Measurements from ENCODE around the gene PRR36. TPM values are rescaled to one million over a fixed set of nuclear protein-coding genes. Genes with fewer than 3 reads are reported as not detected.
"Not testable (repeated sequence)": the region's sequence is repeated elsewhere in the genome, so short reads cannot be mapped to it uniquely, and the experiment has no call there.

The PRR36 gene
- total RNA-seq, 2 experiments from 2014 or later, result 0.06 to 0.17 TPM

DNA sequence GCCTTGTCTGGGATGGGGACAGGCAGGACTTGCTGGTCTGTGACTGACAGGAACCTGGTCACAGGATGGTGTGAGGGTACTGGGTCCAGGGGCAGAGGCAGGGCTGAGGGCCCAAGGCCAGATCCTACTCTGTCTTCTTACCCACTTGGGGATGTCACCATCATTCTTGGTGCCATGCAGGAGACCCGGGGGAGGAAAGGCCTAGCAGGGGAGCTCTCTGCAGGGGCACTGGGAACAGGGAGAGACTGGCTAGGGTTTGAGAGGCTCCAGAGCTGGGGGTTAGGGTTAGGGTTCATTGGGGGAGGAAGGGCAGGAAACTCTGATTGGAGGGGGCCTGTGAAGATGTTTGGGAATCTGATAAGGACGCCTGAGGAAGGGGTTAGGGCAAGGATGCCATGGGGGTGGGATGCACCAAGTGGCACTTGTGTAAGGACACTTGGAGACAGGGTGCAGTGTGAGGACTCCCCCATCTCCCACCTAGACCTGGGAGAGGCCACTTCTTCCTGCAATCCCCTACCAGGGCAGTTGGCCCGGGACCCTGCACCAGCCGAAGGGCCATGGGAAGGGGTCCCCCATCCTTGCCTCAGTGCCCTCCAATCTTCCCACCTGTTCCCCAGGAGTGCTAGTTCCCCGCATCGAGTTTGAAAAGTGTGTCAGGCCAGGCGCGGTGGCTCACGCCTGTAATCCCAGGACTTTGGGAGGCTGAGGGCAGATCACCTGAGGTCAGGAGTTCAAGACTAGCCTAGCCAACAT is 6.9 kb downstream of the PRR36 start:
- ChIA-PET POLR2A (no interaction called here), CTCF (no interaction called here)

DNA sequence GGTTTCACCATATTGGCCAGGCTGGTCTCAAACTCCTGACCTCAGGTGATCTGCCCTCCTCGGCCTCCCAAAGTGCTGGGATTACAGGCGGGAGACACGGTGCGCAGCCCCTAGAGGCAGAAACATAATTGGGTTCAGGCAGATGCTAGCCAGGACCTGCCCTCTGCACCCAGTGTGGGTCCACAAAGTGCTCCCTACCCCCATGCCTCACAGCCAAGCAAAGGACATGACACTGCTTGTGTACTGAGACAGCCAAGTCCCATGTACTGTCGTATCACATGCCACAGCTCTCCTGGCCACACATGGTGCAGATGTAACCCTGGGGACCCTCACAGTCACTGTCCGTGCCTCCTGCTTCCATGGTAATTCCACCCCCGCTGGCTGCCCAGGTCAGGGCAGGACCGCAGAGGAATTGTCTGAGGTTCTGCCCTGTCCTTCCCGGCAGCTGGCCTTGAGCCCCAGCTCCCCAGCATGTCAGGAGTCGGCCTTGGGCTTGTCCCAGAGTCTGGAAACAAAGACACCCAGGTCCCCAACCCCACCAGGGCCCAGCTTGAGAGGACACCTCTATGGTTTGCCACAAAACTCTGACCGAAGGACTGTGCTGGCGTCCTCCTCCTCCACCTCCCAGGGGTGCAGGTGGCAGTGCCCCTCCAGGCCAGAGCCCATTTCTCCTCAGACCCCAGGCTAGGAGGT is 7.6 kb downstream of the PRR36 start:
- ChIA-PET POLR2A (no interaction called here), CTCF (no interaction called here)

DNA sequence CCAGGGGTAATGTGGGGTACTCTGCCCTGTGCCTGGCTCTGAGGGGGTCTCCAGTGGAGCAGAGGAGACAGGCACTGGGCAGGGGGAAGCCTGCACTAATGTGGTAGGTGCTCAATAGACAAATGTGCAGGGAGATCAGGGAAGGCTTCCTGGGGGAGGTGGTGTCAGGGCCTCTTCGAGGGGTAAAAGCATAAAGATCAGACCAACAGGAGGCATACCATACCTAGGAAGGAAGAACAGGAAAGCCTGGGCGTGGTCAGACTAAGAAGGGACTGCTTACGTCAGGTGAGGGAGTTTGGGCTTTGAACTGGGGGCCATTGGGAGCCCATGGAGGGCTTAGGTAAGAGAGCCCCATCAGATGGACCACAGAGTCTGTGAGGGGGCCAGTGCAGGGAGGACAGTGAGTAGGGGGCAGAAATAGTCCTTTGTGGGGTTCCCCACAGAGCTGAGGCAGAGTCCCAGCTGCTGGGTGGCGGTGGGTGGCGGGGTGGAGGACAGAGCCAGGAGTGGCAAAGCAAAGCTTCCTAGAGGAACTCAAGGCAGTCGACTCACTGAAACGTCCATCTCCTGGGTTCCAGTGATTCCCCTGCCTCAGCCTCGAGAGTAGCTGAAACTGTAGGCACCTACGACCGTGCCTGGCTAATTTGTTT is 8.8 kb downstream of the PRR36 start:
- POLR2A ChIA-PET, result no interaction called here
- CTCF ChIA-PET, result no interaction called here

DNA sequence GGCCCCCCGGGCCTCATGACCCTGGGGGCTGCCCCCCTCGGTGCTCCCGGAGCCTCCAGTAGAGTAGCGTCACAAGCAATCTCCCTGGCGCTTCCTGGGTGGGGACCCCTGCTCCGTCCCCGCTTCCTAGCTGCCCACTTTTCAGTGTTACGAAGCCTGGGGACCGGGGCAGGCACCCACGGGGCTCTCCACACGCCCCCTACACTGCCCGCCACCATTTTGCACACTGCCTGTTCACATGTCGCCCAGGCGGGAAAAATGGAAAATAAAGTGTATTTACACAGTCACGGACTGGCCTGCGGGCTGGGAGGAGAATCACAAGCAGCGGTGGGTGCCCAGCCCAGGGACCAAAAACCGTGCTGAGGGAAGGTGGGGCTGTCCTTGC is 9.5 kb downstream of the PRR36 start:
- POLR2A ChIA-PET, result no interaction called here

DNA sequence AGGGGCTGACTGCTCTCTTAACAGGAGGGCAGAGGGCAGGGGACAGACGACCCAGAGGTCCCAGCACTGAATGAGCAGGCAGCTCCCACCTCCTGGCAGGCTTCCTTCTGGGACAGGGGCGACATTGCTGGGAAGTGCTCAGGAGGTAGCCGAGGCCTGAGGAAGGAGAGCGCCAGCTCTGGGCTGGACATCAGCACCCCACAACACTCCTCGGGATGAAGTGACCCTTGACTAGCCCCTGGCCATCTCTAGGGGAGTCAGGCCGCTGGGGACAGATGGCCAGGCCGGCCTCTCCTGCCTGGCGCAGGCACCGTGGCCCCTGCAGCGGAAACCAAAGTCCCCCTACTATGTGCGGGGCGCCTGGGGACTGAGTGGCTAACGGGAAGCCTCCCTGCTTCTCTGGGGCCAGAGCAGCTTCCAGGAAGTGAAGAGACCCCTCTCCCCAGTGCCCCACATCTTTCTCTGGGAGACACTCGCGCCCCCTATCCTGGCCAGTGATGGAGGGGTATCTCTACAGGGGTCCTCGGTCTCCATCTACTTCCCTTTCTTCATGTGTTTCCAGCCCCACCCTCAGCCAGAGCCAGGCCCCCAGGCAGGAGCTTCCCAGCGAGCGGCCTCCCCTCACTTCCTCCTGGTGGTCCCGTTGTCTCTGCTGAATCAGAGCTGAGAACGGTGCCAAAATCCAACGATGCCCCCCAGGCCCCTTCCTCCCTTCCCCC is 10.1 kb downstream of the PRR36 start:
- CTCF ChIA-PET, result interaction anchor here (1.0 kb wide), 1 partner anchor 11 kb away, joined by 3 read pairs; no protein-coding TSS in a partner anchor
- POLR2A ChIA-PET, result no interaction called here

More for the DNA sequence above, 9.5 kb downstream of the PRR36 start:
- CTCF ChIA-PET, result interaction anchor here (1.0 kb wide), 1 partner anchor 11 kb away, joined by 3 read pairs; no protein-coding TSS in a partner anchor

DNA sequence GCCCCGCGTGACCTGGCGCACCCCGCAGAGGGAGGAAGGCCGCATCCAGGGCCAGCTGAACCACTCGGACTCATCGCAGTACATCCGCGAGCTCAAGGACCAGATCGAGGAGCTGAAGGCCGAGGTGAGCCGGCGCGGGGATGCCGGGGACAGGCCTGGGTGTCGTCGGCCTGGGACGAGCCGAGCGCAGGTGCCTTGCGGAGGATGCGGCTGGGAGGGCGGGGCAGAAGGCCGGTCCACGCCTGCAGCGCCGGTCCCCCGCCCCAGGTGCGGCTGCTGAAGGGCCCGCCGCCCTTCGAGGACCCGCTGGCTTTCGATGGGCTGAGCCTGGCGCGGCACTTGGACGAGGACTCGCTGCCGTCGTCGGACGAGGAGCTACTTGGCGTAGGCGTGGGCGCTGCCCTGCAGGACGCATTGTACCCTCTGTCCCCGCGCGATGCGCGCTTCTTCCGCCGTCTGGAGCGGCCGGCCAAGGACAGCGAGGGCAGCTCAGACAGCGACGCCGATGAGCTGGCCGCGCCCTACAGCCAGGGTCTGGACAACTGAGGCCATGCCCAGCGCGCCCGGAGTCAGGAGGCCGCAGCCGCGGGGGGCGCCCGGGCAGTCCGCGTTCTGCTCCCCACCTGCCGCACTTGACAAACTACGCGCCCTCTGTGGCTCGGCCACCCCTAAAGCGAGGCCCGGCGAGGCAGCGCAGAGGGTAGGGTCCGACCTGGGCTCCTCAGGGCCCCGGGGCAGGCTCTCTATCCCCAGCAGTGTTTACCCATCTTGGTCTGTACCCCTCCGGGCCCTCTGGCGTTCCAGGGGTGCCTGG is 10.8 kb downstream of the PRR36 start:
- ChIA-PET CTCF (no interaction called here), POLR2A (no interaction called here)

DNA sequence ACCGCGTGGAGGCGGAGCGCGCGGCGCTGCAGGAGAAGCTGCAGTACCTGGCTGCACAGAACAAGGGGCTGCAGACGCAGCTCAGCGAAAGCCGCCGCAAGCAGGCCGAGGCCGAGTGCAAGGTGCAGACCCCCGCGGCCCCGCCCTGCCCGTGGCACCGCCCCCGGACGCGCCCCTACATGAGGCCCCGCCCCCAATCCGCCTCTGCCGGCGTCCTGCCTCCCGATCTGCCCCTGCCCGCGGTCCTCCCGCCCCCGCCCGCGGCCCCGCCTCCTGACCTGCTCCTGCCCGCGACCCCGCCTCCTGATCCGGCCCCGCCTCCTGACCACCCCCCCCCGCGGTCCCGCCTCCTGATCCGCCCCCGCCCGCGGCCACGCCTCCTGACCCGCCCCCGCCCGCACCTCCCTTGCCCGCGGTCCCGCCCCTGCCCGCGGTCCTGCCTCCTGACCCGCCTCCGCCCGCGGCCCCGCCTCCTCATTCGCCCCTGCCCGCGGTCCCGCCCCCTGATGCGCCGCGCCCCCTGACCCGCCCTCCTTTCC is 11.7 kb downstream of the PRR36 start:
- ChIA-PET CTCF (interaction anchor here (1.1 kb wide), 1 partner anchor 9 kb away, joined by 5 read pairs; no protein-coding TSS in a partner anchor), POLR2A (no interaction called here)

DNA sequence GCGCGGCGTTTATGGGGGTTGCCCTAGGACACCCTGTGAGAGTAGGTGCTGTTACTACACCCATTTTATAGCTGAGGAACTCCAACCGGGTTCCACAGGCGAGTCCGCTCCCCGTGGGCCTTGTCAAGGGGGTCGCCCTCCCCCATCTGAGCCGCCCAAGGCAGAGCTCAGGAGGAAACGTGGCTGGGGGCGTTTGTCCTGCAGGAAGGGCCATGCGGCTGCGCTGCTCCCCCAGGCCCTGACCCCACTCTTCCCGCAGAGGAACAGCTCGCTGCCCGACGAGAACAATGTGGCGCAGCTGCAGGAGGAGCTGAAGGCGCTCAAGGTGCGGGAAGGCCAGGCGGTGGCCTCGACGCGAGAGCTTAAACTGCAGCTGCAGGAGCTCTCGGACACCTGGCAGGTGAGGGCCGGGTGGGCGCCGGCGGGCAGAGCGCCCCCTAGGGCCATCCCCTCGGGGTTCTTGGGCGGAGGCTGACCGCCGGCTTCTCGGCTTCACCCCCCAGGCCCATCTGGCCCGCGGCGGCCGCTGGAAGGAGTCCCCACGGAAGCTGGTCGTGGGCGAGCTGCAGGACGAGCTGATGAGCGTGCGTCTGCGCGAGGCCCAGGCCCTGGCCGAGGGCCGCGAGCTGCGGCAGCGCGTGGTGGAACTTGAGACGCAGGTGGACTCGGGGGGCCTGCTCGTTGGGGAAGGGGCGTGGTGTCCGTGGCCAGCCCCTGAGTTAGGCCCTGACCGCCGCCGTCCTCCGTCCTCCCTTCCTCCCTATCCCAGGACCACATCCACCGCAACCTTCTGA is 12.4 kb downstream of the PRR36 start:
- POLR2A ChIA-PET, result interaction anchor here (0.7 kb wide), 2 partner anchors 13 to 208 kb away, joined by 3 to 4 read pairs; no protein-coding TSS in a partner anchor
- CTCF ChIA-PET, result interaction anchor here (1.0 to 1.1 kb wide), 2 partner anchors 8 to 53 kb away, joined by 3 to 5 read pairs; no protein-coding TSS in a partner anchor

DNA sequence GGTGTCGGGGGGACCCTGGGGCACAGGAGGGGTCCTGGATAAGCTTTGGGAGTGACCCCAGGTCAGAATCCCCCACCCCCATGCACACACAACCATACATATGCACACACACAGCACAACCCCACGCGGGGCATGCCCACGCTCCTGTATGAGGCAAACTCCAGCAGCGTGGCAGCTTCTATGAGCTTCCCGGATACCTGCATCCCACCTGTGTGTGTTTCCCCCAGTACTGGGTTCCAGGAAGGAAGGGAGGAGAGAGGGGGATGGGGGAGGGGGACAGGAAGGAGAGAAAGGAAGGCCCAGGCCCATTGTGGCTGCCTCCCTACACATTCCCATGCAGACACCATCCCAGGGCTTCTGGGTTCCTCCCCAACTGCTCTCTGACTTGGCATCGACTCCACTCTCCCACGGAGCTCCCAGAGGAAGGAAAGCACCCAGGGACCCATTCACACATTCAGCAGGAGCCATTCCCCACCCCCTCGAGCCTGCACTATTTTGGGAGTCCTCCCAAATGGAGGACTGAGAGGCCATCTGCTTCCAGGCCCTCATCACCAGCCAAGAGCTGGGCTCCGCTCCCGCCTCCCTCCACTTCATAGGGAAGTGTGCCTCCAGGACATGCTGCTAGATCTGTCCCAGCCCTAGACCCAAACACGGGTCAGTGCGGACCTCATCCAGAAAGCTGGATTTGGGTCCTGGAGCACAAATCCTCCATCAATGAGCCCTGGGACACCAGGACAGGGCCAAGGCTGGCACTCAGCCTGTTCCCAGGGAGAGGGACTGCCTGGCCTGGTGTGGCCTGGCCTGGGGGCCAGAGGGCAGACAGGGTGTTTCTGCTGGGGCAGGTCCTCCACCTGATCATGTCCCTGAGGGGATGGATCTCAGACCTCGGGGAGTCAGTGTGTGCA is 13.2 kb downstream of the PRR36 start:
- CTCF ChIA-PET, result interaction anchor here (0.6 to 1.0 kb wide), 2 partner anchors 54 to 74 kb away, joined by 3 to 5 read pairs; no protein-coding TSS in a partner anchor
- POLR2A ChIA-PET, result no interaction called here

DNA sequence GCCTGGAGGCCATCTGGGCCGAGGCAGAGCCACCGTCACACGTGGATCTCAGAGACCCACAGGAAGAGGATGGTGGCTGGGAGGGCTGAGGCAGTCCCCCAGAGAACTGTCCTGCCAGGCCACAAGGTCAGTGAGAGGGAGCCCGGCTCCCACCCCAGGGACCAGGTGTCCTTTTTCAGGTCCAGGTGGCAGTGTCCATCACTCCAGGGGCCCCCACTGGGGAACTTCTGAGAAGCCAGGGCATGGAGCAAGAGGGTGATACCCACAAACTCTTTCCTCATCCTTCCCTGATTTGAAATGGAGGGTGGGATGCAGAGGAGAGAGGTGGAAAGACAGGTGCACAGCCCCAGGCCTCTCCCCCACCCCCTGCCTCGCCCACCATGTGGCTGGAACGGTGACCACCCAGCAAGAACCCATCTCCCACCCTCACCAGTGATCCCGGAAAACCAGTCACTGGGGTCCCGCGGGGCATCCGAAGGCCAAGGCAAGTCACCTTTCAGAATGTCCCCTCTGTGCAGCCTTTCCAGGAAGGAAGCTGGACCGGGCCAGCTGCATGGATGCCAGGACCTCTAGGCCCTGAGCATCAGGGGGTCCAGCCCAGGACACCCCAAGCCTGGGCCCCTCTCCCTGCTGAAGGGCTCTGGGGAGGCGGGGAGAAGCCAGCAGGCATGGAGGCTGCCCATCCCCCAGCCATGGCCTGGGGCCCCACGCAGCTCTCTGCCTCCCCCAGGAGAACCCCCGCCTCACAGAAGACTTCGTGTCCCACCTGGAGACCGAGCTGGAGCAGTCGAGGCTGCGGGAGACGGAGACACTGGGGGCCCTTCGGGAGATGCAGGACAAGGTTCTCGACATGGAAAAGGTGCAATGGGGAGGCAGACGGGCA is 14.1 kb downstream of the PRR36 start:
- POLR2A ChIA-PET, result no interaction called here
- CTCF ChIA-PET, result interaction anchor here (0.6 kb wide), 1 partner anchor 75 kb away, joined by 5 read pairs; no protein-coding TSS in a partner anchor

DNA sequence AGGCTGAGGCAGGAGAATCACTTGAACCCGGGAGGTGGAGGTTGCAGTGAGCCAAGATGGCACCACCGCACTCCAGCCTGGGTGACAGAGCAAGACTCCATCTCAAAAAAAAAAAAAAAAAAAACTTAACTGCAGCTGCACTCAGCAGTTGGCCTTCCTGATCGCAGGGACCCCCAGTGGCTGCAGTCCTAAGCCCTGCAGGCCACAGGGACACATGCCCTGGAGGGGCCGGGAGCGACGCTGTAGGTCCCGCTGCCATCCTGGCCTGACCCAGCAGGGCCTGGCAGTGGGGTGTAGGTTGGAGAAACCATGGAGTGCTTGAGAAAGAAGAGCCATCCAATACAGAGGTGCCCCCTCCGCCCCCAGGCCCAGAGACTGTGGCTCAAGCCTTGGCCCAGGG is 15.1 kb downstream of the PRR36 start:
- POLR2A ChIA-PET, CTCF ChIA-PET: not testable (repeated sequence)

DNA sequence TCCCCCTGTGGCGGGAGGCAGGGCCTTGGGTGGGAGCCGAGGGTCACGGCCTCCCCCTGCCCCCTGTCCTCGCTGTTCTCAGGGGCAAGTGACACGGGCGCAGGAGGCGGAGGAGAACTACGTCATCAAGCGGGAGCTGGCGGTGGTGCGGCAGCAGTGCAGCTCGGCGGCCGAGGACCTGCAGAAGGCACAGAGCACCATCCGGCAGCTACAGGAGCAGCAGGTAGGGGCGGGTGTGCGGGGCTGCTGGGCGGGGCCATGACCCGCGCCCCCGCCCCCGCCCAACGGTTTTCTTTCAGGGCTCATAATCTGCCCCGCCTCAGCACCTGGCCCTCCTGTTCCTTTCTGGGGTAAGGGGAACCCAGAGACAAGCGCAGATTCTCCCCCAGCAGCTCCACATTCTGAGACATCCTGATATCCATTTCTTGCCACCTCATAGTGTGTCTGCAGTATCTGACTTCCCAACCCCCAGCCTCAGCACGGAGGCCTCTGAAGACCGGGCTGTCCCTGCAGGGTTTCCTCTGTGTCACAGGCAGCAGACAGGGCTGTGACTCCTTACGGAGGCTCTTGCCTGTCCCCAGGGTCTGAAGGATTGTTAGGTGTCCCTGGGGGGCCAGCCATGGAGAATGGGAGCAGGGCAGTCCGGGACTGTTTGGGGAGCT is 15.9 kb downstream of the PRR36 start:
- ChIA-PET CTCF (interaction anchor here (0.5 to 1.2 kb wide), 5 partner anchors 10 to 584 kb away, joined by 3 read pairs; no protein-coding TSS in a partner anchor), POLR2A (no interaction called here)

DNA sequence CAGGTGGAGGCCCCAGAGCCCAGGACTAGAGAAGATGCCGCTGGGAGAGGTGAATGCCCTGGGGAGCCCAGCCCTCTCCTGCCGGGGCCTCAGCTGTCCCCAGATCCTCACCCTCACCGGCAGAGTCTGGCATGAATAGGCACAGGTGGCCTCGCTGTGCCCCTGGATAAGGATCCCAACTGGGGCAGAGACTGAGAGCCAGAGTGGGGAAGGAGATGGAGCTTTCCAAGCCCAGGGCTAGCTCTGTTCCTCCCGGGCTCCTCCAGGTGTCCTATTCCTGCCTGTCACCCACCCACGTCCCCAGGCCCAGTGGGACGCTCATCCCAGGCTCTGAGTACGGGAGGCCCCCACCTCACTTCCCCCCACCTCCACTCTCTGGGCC is 16.5 kb downstream of the PRR36 start:
- POLR2A ChIA-PET, result no interaction called here
- CTCF ChIA-PET, result interaction anchor here (0.9 to 1.2 kb wide), 4 partner anchors 11 to 232 kb away, joined by 3 read pairs; no protein-coding TSS in a partner anchor

DNA sequence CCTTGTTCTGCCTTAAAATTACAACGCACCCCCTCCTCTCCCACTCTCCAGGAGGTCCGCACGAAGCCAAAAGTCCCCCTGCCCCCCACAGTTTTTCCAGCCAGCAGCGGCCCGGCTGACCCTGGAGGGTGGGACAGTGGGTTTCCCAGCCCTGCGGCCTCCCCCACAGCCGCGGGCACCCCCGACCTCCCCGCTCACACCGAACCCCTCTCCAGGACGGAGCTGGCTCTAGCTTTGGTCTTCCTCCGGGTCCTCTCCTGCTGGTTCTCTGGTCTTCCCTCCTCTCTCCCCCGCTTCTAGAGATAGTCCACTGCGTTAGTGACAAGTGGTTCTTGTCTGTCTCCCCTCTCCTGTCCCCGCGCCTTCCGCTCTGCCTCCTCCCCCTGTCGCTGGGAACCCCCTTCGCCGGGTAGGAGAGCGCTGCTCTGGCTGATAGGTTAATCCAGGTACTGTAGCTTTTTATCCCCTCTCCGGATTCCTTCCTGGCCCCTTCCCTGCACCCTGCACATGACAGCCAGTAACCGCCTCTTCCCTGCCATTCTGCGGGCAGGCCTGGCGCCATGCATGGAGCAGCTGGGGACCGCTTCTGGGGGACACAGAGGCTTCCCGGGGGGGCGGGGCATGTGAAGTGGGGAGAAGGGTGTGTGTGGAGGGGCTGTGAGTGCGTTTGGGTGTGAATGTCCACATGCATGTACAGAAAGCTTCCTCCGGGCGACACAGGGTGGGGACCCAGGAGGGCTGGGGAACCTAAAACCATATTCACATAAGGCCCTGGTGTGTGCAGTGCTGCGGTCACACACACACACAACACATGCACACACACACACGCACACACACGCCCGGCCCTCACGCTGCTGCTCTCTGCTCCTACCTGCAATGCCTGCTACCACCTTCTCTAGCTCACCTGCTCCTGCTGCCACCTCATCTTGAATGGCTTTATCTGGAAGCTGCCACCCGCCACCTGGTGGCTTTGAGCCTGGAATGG is 17.2 kb downstream of the PRR36 start:
- CTCF ChIA-PET, result interaction anchor here (0.8 to 1.2 kb wide), 2 partner anchors 12 to 13 kb away, joined by 3 read pairs; no protein-coding TSS in a partner anchor
- POLR2A ChIA-PET, result no interaction called here

Measured in activated CD8-positive, alpha-beta memory T cell treated with anti-CD3 and anti-CD28 coated beads for 36 hours (primary cell).